Naive B cell (primary cell): ENCODE results near the gene FAIM2. TPM values are rescaled to one million over a fixed set of nuclear protein-coding genes. Genes with fewer than 3 reads are reported as not detected.
"Not testable (repeated sequence)": the region's sequence is repeated elsewhere in the genome, so short reads cannot be mapped to it uniquely, and the experiment has no call there.

Experiments used
- ATAC-seq, 2 donors: fragments of 150-1000 bp; cut with Tn5 transposase; 2 replicates each; pipeline ENCODE4 v1.10.0; 2021; ENCODE audit warnings: low read depth in 2 of 2, mild to moderate bottlenecking in 2 of 2, moderate library complexity in 2 of 2
- DNase-seq: peaks from one replicate; pipeline ENCODE4 v3.0.0; 2022
- H3K27ac Mint-ChIP-seq, 6 donors: one replicate each; pipeline ENCODE4 v1.8.0; 2020 to 2022; ENCODE audit warnings: mild to moderate bottlenecking in 6 of 6, mixed read lengths in 6 of 6, moderate library complexity in 5 of 6, inconsistent platforms in 2 of 6
- H3K27me3 Mint-ChIP-seq, 3 donors: one replicate each; pipeline ENCODE4 v1.8.0; 2021 to 2022; ENCODE audit warnings: mixed read lengths in 3 of 3, mild to moderate bottlenecking in 1 of 3
- H3K36me3 Mint-ChIP-seq, 2 donors: one replicate each; pipeline ENCODE4 v1.8.0; 2020 to 2022; ENCODE audit warnings: mixed read lengths in 2 of 2, inconsistent platforms in 1 of 2, mild to moderate bottlenecking in 1 of 2
- H3K4me1 Mint-ChIP-seq, 3 donors: one replicate each; pipeline ENCODE4 v1.8.0; 2020 to 2022; ENCODE audit warnings: mixed read lengths in 3 of 3, inconsistent platforms in 1 of 3, mild to moderate bottlenecking in 1 of 3, moderate library complexity in 1 of 3
- H3K4me3 Mint-ChIP-seq, 8 donors: one replicate each; pipeline ENCODE4 v1.8.0; 2020 to 2022; ENCODE audit warnings: mild to moderate bottlenecking in 8 of 8, mixed read lengths in 8 of 8, moderate library complexity in 8 of 8, inconsistent platforms in 2 of 8
- H3K9me3 Mint-ChIP-seq, 7 donors: one replicate each; pipeline ENCODE4 v1.8.0; 2020 to 2022; ENCODE audit warnings: mixed read lengths in 7 of 7, mild to moderate bottlenecking in 5 of 7, inconsistent platforms in 2 of 7, moderate library complexity in 1 of 7
- polyA plus RNA-seq, 6 donors: library from polyadenylated mRNA; unstranded; fragments of 300-500 nt; fragmentation: Illumina TruSeq; gene quantifications; one replicate each; pipeline ENCODE4 v1.2.3, GENCODE V29; 2021; ENCODE audit warnings: low read depth in 6 of 6

The FAIM2 gene
- polyA plus RNA-seq, 6 donors from 2014 or later = not detected

- Mint-ChIP-seq H3K36me3 (no peaks in the 10 kb centered on the region), H3K9me3 (peaks cover 0 to 5% (median 0%) of the 10 kb centered on the region in 7 donors), H3K4me1 (peaks cover 0 to 5% (median 3%) of the 10 kb centered on the region in 3 donors), H3K27me3 (peaks cover 0 to 34% (median 23%) of the 10 kb centered on the region in 3 donors), H3K27ac (no peak overlapping the region), H3K4me3 (no peak overlapping the region)
- ATAC-seq = no peak
- no peak for DNase-seq
Measured at GRCh38 chr12:49863946-49864797, 39.5 kb downstream of the FAIM2 start.

- H3K27ac Mint-ChIP-seq, DNase-seq, H3K4me3 Mint-ChIP-seq, H3K9me3 Mint-ChIP-seq, H3K4me1 Mint-ChIP-seq, H3K36me3 Mint-ChIP-seq, ATAC-seq: not testable (repeated sequence)
- H3K27me3 Mint-ChIP-seq = peaks cover 0 to 28% (median 15%) of the 10 kb centered on the region in 3 donors
Measured at GRCh38 chr12:49860921-49861320, 42.8 kb downstream of the FAIM2 start.

- not testable (repeated sequence) for H3K36me3 Mint-ChIP-seq, ATAC-seq, H3K4me3 Mint-ChIP-seq, H3K4me1 Mint-ChIP-seq, DNase-seq, H3K9me3 Mint-ChIP-seq, H3K27ac Mint-ChIP-seq
- H3K27me3 Mint-ChIP-seq = peaks cover 21 to 26% (median 23%) of the 10 kb centered on the region in 3 donors
Measured at GRCh38 chr12:49855890-49856289, 47.8 kb downstream of the FAIM2 start.

GRCh38 chr12:49854976-49855375, 48.7 kb downstream of the FAIM2 start:
- peak overlapping the region in 1 of 6 donors; percentile 43 for H3K27ac Mint-ChIP-seq
- H3K9me3 Mint-ChIP-seq = peaks cover 0 to 9% (median 4%) of the 10 kb centered on the region in 7 donors
- H3K4me3 Mint-ChIP-seq = no peak overlapping the region
- no peaks in the 10 kb centered on the region for H3K36me3 Mint-ChIP-seq
- ATAC-seq (no peak), DNase-seq (no peak)
- no peaks in the 10 kb centered on the region for H3K4me1 Mint-ChIP-seq
- peaks cover 21 to 31% (median 23%) of the 10 kb centered on the region in 3 donors for H3K27me3 Mint-ChIP-seq

GRCh38 chr12:49853671-49854070, 50.0 kb downstream of the FAIM2 start:
- DNase-seq = no peak
- ATAC-seq = no peak
- H3K27me3 Mint-ChIP-seq = peaks cover 27 to 37% (median 30%) of the 10 kb centered on the region in 3 donors
- H3K36me3 Mint-ChIP-seq = peaks cover 0 to 6% of the 10 kb centered on the region in 2 donors
- H3K4me3 Mint-ChIP-seq = no peak overlapping the region
- no peaks in the 10 kb centered on the region for H3K4me1 Mint-ChIP-seq
- peaks cover 0 to 8% (median 1%) of the 10 kb centered on the region in 7 donors for H3K9me3 Mint-ChIP-seq
- H3K27ac Mint-ChIP-seq = no peak overlapping the region

- no peaks in the 10 kb centered on the region for H3K9me3 Mint-ChIP-seq
- ATAC-seq (no peak), DNase-seq (no peak)
- no peak overlapping the region for H3K27ac Mint-ChIP-seq
- peak overlapping the region in 1 of 8 donors; percentile 10 for H3K4me3 Mint-ChIP-seq
- peaks cover 0 to 12% of the 10 kb centered on the region in 2 donors for H3K36me3 Mint-ChIP-seq
- peaks cover 11 to 21% (median 14%) of the 10 kb centered on the region in 3 donors for H3K4me1 Mint-ChIP-seq
- H3K27me3 Mint-ChIP-seq = peaks cover 23 to 24% (median 24%) of the 10 kb centered on the region in 3 donors
Measured at GRCh38 chr12:49847161-49847560, 56.5 kb downstream of the FAIM2 start.

- no peak for ATAC-seq
- Mint-ChIP-seq H3K4me3 (peak overlapping the region in 1 of 8 donors; percentile 9), H3K36me3 (peaks cover 0 to 12% of the 10 kb centered on the region in 2 donors), H3K4me1 (peaks cover 22 to 30% (median 23%) of the 10 kb centered on the region in 3 donors), H3K9me3 (no peaks in the 10 kb centered on the region), H3K27me3 (peaks cover 13 to 16% (median 15%) of the 10 kb centered on the region in 3 donors), H3K27ac (no peak overlapping the region)
- no peak for DNase-seq
Measured at GRCh38 chr12:49846032-49846431, 57.7 kb downstream of the FAIM2 start.

GRCh38 chr12:49843876-49844437, 59.7 kb downstream of the FAIM2 start:
- ATAC-seq = no peak
- H3K27me3 Mint-ChIP-seq = peaks cover 4 to 11% (median 11%) of the 10 kb centered on the region in 3 donors
- peak overlapping the region in 1 of 6 donors; percentile 61 for H3K27ac Mint-ChIP-seq
- H3K9me3 Mint-ChIP-seq = no peaks in the 10 kb centered on the region
- DNase-seq = no peak
- H3K4me3 Mint-ChIP-seq = peak overlapping the region in 5 of 8 donors; percentile 9 to 98 (median 81)
- H3K36me3 Mint-ChIP-seq = peaks cover 0 to 8% of the 10 kb centered on the region in 2 donors
- H3K4me1 Mint-ChIP-seq = peaks cover 27 to 33% (median 32%) of the 10 kb centered on the region in 3 donors

- Mint-ChIP-seq H3K4me1 (peaks cover 27 to 39% (median 36%) of the 10 kb centered on the region in 3 donors), H3K4me3 (peak overlapping the region; percentile 81 to 98 (median 95)), H3K27ac (peak overlapping the region in 5 of 6 donors; percentile 83 to 97 (median 94)), H3K9me3 (no peaks in the 10 kb centered on the region), H3K36me3 (peaks cover 0 to 3% of the 10 kb centered on the region in 2 donors), H3K27me3 (peaks cover 0 to 6% (median 5%) of the 10 kb centered on the region in 3 donors)
- no peak for DNase-seq
- no peak for ATAC-seq
Measured at GRCh38 chr12:49843411-49843810, 60.3 kb downstream of the FAIM2 start.

GRCh38 chr12:49842519-49843352, 61.0 kb downstream of the FAIM2 start, which contains the start of gene BCDIN3D:
Gene BCDIN3D (minus strand): TSS chr12:49843106. CDS start chr12:49843087, 19 bp downstream.
- Mint-ChIP-seq H3K36me3 (no peaks in the 10 kb centered on the region), H3K27me3 (no peaks in the 10 kb centered on the region), H3K27ac (peak within 1 kb of the TSS; percentile 83 to 98 (median 94)), H3K4me1 (peaks cover 27 to 41% (median 39%) of the 10 kb centered on the region in 3 donors), H3K4me3 (peak within 1 kb of the TSS; percentile 81 to 98 (median 95)), H3K9me3 (no peaks in the 10 kb centered on the region)
- DNase-seq (peak; percentile 89), ATAC-seq (peak; percentile 93 to 94)

- H3K27me3 Mint-ChIP-seq = no peaks in the 10 kb centered on the region
- peaks cover 23 to 41% (median 32%) of the 10 kb centered on the region in 3 donors for H3K4me1 Mint-ChIP-seq
- H3K9me3 Mint-ChIP-seq = no peaks in the 10 kb centered on the region
- H3K36me3 Mint-ChIP-seq = no peaks in the 10 kb centered on the region
- peak overlapping the region in 1 of 8 donors; percentile 76 for H3K4me3 Mint-ChIP-seq
- peak overlapping the region in 2 of 6 donors; percentile 7 to 70 for H3K27ac Mint-ChIP-seq
- ATAC-seq = peak; percentile 11 to 20
- peak; percentile 38 for DNase-seq
Measured at GRCh38 chr12:49838973-49839633, 64.6 kb downstream of the FAIM2 start.

GRCh38 chr12:49832836-49833421, 70.8 kb downstream of the FAIM2 start:
- no peaks in the 10 kb centered on the region for H3K36me3 Mint-ChIP-seq
- DNase-seq = no peak
- H3K9me3 Mint-ChIP-seq = no peaks in the 10 kb centered on the region
- H3K4me3 Mint-ChIP-seq = no peak overlapping the region
- peaks cover 0 to 5% (median 0%) of the 10 kb centered on the region in 3 donors for H3K27me3 Mint-ChIP-seq
- no peak overlapping the region for H3K27ac Mint-ChIP-seq
- ATAC-seq = no peak
- H3K4me1 Mint-ChIP-seq = peaks cover 9 to 13% (median 12%) of the 10 kb centered on the region in 3 donors
